Subcutaneous abdominal adipose tissue (tissue), 5 donors: Measurements from ENCODE around the gene CHRNB4.

ENCODE experiments used
- H3K27ac ChIP-seq: one replicate; pipeline ENCODE4 v1.7.0; 2013; ENCODE audit warnings: low read depth, mild to moderate bottlenecking, inconsistent platforms, low read length, moderate library complexity
- H3K27me3 ChIP-seq, 5 donors: one replicate each; pipeline ENCODE4 v1.7.0; 2013; ENCODE audit warnings: low read length in 5 of 5, inconsistent platforms in 1 of 5; ENCODE audit not compliant: control insufficient read depth in 5 of 5, insufficient read depth in 4 of 5
- H3K36me3 ChIP-seq, 5 donors: one replicate each; pipeline ENCODE4 v1.7.0; 2013; ENCODE audit warnings: low read length in 5 of 5; ENCODE audit not compliant: control insufficient read depth in 5 of 5, insufficient read depth in 5 of 5
- H3K4me1 ChIP-seq, 5 donors: one replicate each; pipeline ENCODE4 v1.7.0; 2013; ENCODE audit warnings: low read length in 5 of 5, mild to moderate bottlenecking in 3 of 5, moderate library complexity in 1 of 5; ENCODE audit not compliant: control insufficient read depth in 5 of 5, insufficient read depth in 5 of 5
- H3K4me3 ChIP-seq, 5 donors: one replicate each; pipeline ENCODE4 v1.7.0; 2013; ENCODE audit warnings: low read length in 5 of 5, low read depth in 1 of 5
- H3K9ac ChIP-seq, 5 donors: one replicate each; pipeline ENCODE4 v1.7.0; 2013; ENCODE audit warnings: low read length in 5 of 5, mild to moderate bottlenecking in 4 of 5, moderate library complexity in 3 of 5
- H3K9me3 ChIP-seq, 5 donors: one replicate each; pipeline ENCODE4 v1.7.0; 2013; ENCODE audit warnings: low read length in 5 of 5; ENCODE audit not compliant: control insufficient read depth in 5 of 5
- donor health status: healthy.
- donor health status: healthy.
- donor health status: healthy.
- donor health status: healthy.
- donor health status: healthy.

Gene CHRNB4

GRCh38 chr15:78680431-78681075 is 39.5 kb upstream of the CHRNB4 start:
- H3K27ac ChIP-seq, result no peak overlapping the region
- peaks cover 0 to 7% (median 0%) of the 10 kb centered on the region in 5 donors for H3K27me3 ChIP-seq
- H3K4me3 ChIP-seq, result no peak overlapping the region
- peaks cover 0 to 3% (median 0%) of the 10 kb centered on the region in 5 donors for H3K9me3 ChIP-seq
- H3K9ac ChIP-seq, result no peak overlapping the region
- no peaks in the 10 kb centered on the region for H3K36me3 ChIP-seq
- H3K4me1 ChIP-seq, result peaks cover 0 to 11% (median 6%) of the 10 kb centered on the region in 5 donors

GRCh38 chr15:78679089-78679511 is 38.1 kb upstream of the CHRNB4 start:
- H3K4me1 ChIP-seq, result peaks cover 0 to 4% (median 0%) of the 10 kb centered on the region in 5 donors
- peaks cover 0 to 7% (median 0%) of the 10 kb centered on the region in 5 donors for H3K27me3 ChIP-seq
- H3K27ac ChIP-seq, result no peak overlapping the region
- H3K4me3 ChIP-seq, result no peak overlapping the region
- H3K9me3 ChIP-seq, result no peaks in the 10 kb centered on the region
- H3K36me3 ChIP-seq, result no peaks in the 10 kb centered on the region
- H3K9ac ChIP-seq, result no peak overlapping the region

GRCh38 chr15:78676424-78677110 is 35.6 kb upstream of the CHRNB4 start:
- Histone ChIP-seq H3K9ac (no peak overlapping the region), H3K9me3 (peaks cover 0 to 6% (median 0%) of the 10 kb centered on the region in 5 donors), H3K36me3 (no peaks in the 10 kb centered on the region), H3K27ac (no peak overlapping the region), H3K27me3 (peaks cover 0 to 5% (median 0%) of the 10 kb centered on the region in 5 donors), H3K4me3 (no peak overlapping the region), H3K4me1 (peaks cover 0 to 24% (median 7%) of the 10 kb centered on the region in 5 donors)

GRCh38 chr15:78675617-78676360 is 34.8 kb upstream of the CHRNB4 start:
- Histone ChIP-seq H3K9me3 (peaks cover 0 to 6% (median 0%) of the 10 kb centered on the region in 5 donors), H3K36me3 (no peaks in the 10 kb centered on the region), H3K4me1 (peaks cover 0 to 27% (median 7%) of the 10 kb centered on the region in 5 donors), H3K9ac (no peak overlapping the region), H3K27ac (no peak overlapping the region), H3K27me3 (peaks cover 0 to 3% (median 0%) of the 10 kb centered on the region in 5 donors), H3K4me3 (no peak overlapping the region)

GRCh38 chr15:78675206-78675605 is 34.2 kb upstream of the CHRNB4 start:
- H3K4me3 ChIP-seq, result no peak overlapping the region
- no peak overlapping the region for H3K27ac ChIP-seq
- H3K9me3 ChIP-seq, result peaks cover 0 to 6% (median 0%) of the 10 kb centered on the region in 5 donors
- no peaks in the 10 kb centered on the region for H3K36me3 ChIP-seq
- peaks cover 0 to 24% (median 7%) of the 10 kb centered on the region in 5 donors for H3K4me1 ChIP-seq
- H3K9ac ChIP-seq, result no peak overlapping the region
- no peaks in the 10 kb centered on the region for H3K27me3 ChIP-seq

GRCh38 chr15:78673917-78674444 is 33.0 kb upstream of the CHRNB4 start:
- Histone ChIP-seq H3K9ac (no peak overlapping the region), H3K4me3 (no peak overlapping the region), H3K27ac (no peak overlapping the region), H3K4me1 (peaks cover 0 to 24% (median 7%) of the 10 kb centered on the region in 5 donors), H3K27me3 (no peaks in the 10 kb centered on the region), H3K9me3 (peaks cover 0 to 6% (median 0%) of the 10 kb centered on the region in 5 donors), H3K36me3 (no peaks in the 10 kb centered on the region)

- Histone ChIP-seq H3K27me3 (no peaks in the 10 kb centered on the region), H3K9ac (no peak overlapping the region), H3K9me3 (peaks cover 0 to 6% (median 0%) of the 10 kb centered on the region in 5 donors), H3K4me3 (no peak overlapping the region), H3K27ac (no peak overlapping the region), H3K4me1 (peaks cover 0 to 24% (median 7%) of the 10 kb centered on the region in 5 donors), H3K36me3 (no peaks in the 10 kb centered on the region)
These were observed 32.5 kb upstream of the CHRNB4 start for GRCh38 chr15:78673476-78673875.

- Histone ChIP-seq H3K4me1 (peaks cover 0 to 24% (median 7%) of the 10 kb centered on the region in 5 donors), H3K27me3 (peaks cover 0 to 4% (median 0%) of the 10 kb centered on the region in 5 donors), H3K27ac (no peak overlapping the region), H3K9ac (no peak overlapping the region), H3K36me3 (no peaks in the 10 kb centered on the region), H3K4me3 (no peak overlapping the region), H3K9me3 (peaks cover 0 to 6% (median 0%) of the 10 kb centered on the region in 5 donors)
These were observed 31.4 kb upstream of the CHRNB4 start for GRCh38 chr15:78672285-78673014.

GRCh38 chr15:78671626-78672211 is 30.7 kb upstream of the CHRNB4 start:
- H3K27me3 ChIP-seq, result peaks cover 0 to 5% (median 0%) of the 10 kb centered on the region in 5 donors
- H3K9me3 ChIP-seq, result peaks cover 0 to 6% (median 0%) of the 10 kb centered on the region in 5 donors
- no peaks in the 10 kb centered on the region for H3K36me3 ChIP-seq
- H3K4me3 ChIP-seq, result no peak overlapping the region
- no peak overlapping the region for H3K9ac ChIP-seq
- peaks cover 0 to 24% (median 7%) of the 10 kb centered on the region in 5 donors for H3K4me1 ChIP-seq
- no peak overlapping the region for H3K27ac ChIP-seq
